Memory B cell (primary cell): Measurements from ENCODE around the gene CD200R1.

Source experiments
- ATAC-seq: fragments of 150-1000 bp; cut with Tn5 transposase; 2 replicates; pipeline ENCODE4 v1.10.0; 2021; ENCODE audit warnings: low read depth, mild to moderate bottlenecking, moderate library complexity
- DNase-seq, 2 donors: peaks; one replicate each; pipeline ENCODE4 v3.0.0; 2022; ENCODE audit warnings: low spot score in 2 of 2
- H3K27ac Mint-ChIP-seq: one replicate; pipeline ENCODE4 v1.8.0; 2022; ENCODE audit warnings: mild to moderate bottlenecking, moderate library complexity, mixed read lengths
- H3K27me3 Mint-ChIP-seq: one replicate; pipeline ENCODE4 v1.8.0; 2022; ENCODE audit warnings: mixed read lengths
- H3K36me3 Mint-ChIP-seq: one replicate; pipeline ENCODE4 v1.8.0; 2022; ENCODE audit warnings: mild to moderate bottlenecking, mixed read lengths
- H3K4me1 Mint-ChIP-seq: one replicate; pipeline ENCODE4 v1.8.0; 2022; ENCODE audit warnings: mixed read lengths
- H3K4me3 Mint-ChIP-seq: one replicate; pipeline ENCODE4 v1.8.0; 2022; ENCODE audit warnings: mild to moderate bottlenecking, moderate library complexity, mixed read lengths
- H3K9me3 Mint-ChIP-seq: one replicate; pipeline ENCODE4 v1.8.0; 2022; ENCODE audit warnings: mixed read lengths

CD200R1 gene

GRCh38 chr3:112987710-112988334, 12.9 kb upstream of the CD200R1 start:
- ATAC-seq (no peak), DNase-seq (no peak)
- Mint-ChIP-seq H3K36me3 (no peaks in the 10 kb centered on the region), H3K27ac (no peak overlapping the region), H3K27me3 (no peaks in the 10 kb centered on the region), H3K9me3 (no peaks in the 10 kb centered on the region), H3K4me3 (no peak overlapping the region), H3K4me1 (peaks cover 25% of the 10 kb centered on the region)

GRCh38 chr3:112984485-112984884, 9.6 kb upstream of the CD200R1 start:
- Mint-ChIP-seq H3K9me3 (peaks cover 2% of the 10 kb centered on the region), H3K27me3 (no peaks in the 10 kb centered on the region), H3K36me3 (no peaks in the 10 kb centered on the region), H3K4me1 (peaks cover 17% of the 10 kb centered on the region), H3K27ac (peak overlapping the region; percentile 33), H3K4me3 (no peak overlapping the region)
- ATAC-seq (no peak), DNase-seq (no peak)

- Mint-ChIP-seq H3K4me1 (peaks cover 28% of the 10 kb centered on the region), H3K27ac (peak overlapping the region; percentile 10), H3K36me3 (no peaks in the 10 kb centered on the region), H3K4me3 (no peak overlapping the region), H3K9me3 (peaks cover 2% of the 10 kb centered on the region), H3K27me3 (no peaks in the 10 kb centered on the region)
- DNase-seq (no peak), ATAC-seq (peak; percentile 76)
These were observed 7.8 kb upstream of the CD200R1 start for GRCh38 chr3:112982710-112983109.

- ATAC-seq = no peak
- Mint-ChIP-seq H3K27ac (no peak overlapping the region), H3K4me3 (no peak overlapping the region), H3K36me3 (no peaks in the 10 kb centered on the region), H3K27me3 (no peaks in the 10 kb centered on the region), H3K9me3 (peaks cover 2% of the 10 kb centered on the region), H3K4me1 (peaks cover 41% of the 10 kb centered on the region)
- no peak for DNase-seq
These were observed 5.2 kb upstream of the CD200R1 start for GRCh38 chr3:112980080-112980479.

- Mint-ChIP-seq H3K4me1 (peaks cover 39% of the 10 kb centered on the region), H3K9me3 (peaks cover 2% of the 10 kb centered on the region), H3K36me3 (no peaks in the 10 kb centered on the region), H3K27me3 (no peaks in the 10 kb centered on the region), H3K27ac (peak overlapping the region; percentile 0), H3K4me3 (no peak overlapping the region)
- DNase-seq (peak in 1 of 2 donors; percentile 64), ATAC-seq (peak; percentile 20)
These were observed 4.4 kb upstream of the CD200R1 start for GRCh38 chr3:112979244-112979832.

- no peaks in the 10 kb centered on the region for H3K36me3 Mint-ChIP-seq
- H3K4me3 Mint-ChIP-seq = peak overlapping the region; percentile 43
- H3K27ac Mint-ChIP-seq = peak overlapping the region; percentile 30
- H3K4me1 Mint-ChIP-seq = peaks cover 49% of the 10 kb centered on the region
- ATAC-seq (no peak), DNase-seq (no peak)
- peaks cover 1% of the 10 kb centered on the region for H3K9me3 Mint-ChIP-seq
- no peaks in the 10 kb centered on the region for H3K27me3 Mint-ChIP-seq
These were observed 2.0 kb upstream of the CD200R1 start for GRCh38 chr3:112976953-112977352.

- Mint-ChIP-seq H3K9me3 (no peaks in the 10 kb centered on the region), H3K36me3 (no peaks in the 10 kb centered on the region), H3K4me1 (peaks cover 52% of the 10 kb centered on the region), H3K4me3 (peak overlapping the region; percentile 45), H3K27ac (peak overlapping the region; percentile 87), H3K27me3 (no peaks in the 10 kb centered on the region)
- ATAC-seq = no peak
- DNase-seq = no peak
These were observed 1.1 kb upstream of the CD200R1 start for GRCh38 chr3:112976001-112976400.

- no peaks in the 10 kb centered on the region for H3K36me3 Mint-ChIP-seq
- H3K27me3 Mint-ChIP-seq = no peaks in the 10 kb centered on the region
- H3K4me3 Mint-ChIP-seq = peak overlapping the region; percentile 95
- H3K27ac Mint-ChIP-seq = peak overlapping the region; percentile 87
- no peaks in the 10 kb centered on the region for H3K9me3 Mint-ChIP-seq
- H3K4me1 Mint-ChIP-seq = peaks cover 55% of the 10 kb centered on the region
- ATAC-seq = peak; percentile 36
- no peak for DNase-seq
These were observed 755 bp downstream of the CD200R1 start for GRCh38 chr3:112974178-112974517.

GRCh38 chr3:112973325-112974177, 1.4 kb downstream of the CD200R1 start:
- Mint-ChIP-seq H3K4me3 (peak overlapping the region; percentile 95), H3K9me3 (no peaks in the 10 kb centered on the region), H3K27ac (peak overlapping the region; percentile 87), H3K4me1 (peaks cover 56% of the 10 kb centered on the region), H3K27me3 (no peaks in the 10 kb centered on the region), H3K36me3 (no peaks in the 10 kb centered on the region)
- ATAC-seq (peak; percentile 91), DNase-seq (peak in 1 of 2 donors; percentile 31)

- peak overlapping the region; percentile 87 for H3K27ac Mint-ChIP-seq
- no peaks in the 10 kb centered on the region for H3K27me3 Mint-ChIP-seq
- H3K36me3 Mint-ChIP-seq = no peaks in the 10 kb centered on the region
- peak overlapping the region; percentile 67 for H3K4me3 Mint-ChIP-seq
- DNase-seq = no peak
- no peak for ATAC-seq
- peaks cover 57% of the 10 kb centered on the region for H3K4me1 Mint-ChIP-seq
- no peaks in the 10 kb centered on the region for H3K9me3 Mint-ChIP-seq
These were observed 2.7 kb downstream of the CD200R1 start for GRCh38 chr3:112972158-112972557.

GRCh38 chr3:112967828-112968227, 7.1 kb downstream of the CD200R1 start:
- Mint-ChIP-seq H3K9me3 (peaks cover 12% of the 10 kb centered on the region), H3K4me3 (no peak overlapping the region), H3K27me3 (no peaks in the 10 kb centered on the region), H3K4me1 (peaks cover 40% of the 10 kb centered on the region), H3K27ac (peak overlapping the region; percentile 50), H3K36me3 (peaks cover 18% of the 10 kb centered on the region)
- ATAC-seq (peak; percentile 34), DNase-seq (no peak)

GRCh38 chr3:112967425-112967824, 7.5 kb downstream of the CD200R1 start:
- Mint-ChIP-seq H3K27ac (peak overlapping the region; percentile 50), H3K9me3 (peaks cover 14% of the 10 kb centered on the region), H3K27me3 (no peaks in the 10 kb centered on the region), H3K4me1 (peaks cover 39% of the 10 kb centered on the region), H3K36me3 (peaks cover 20% of the 10 kb centered on the region), H3K4me3 (no peak overlapping the region)
- no peak for DNase-seq
- ATAC-seq = no peak

GRCh38 chr3:112966633-112967032, 8.3 kb downstream of the CD200R1 start:
- no peaks in the 10 kb centered on the region for H3K27me3 Mint-ChIP-seq
- H3K36me3 Mint-ChIP-seq = peaks cover 20% of the 10 kb centered on the region
- DNase-seq (no peak), ATAC-seq (peak; percentile 62)
- H3K4me1 Mint-ChIP-seq = peaks cover 34% of the 10 kb centered on the region
- peak overlapping the region; percentile 50 for H3K27ac Mint-ChIP-seq
- peaks cover 14% of the 10 kb centered on the region for H3K9me3 Mint-ChIP-seq
- H3K4me3 Mint-ChIP-seq = no peak overlapping the region

GRCh38 chr3:112965656-112966055, 9.2 kb downstream of the CD200R1 start:
- H3K9me3 Mint-ChIP-seq = peaks cover 14% of the 10 kb centered on the region
- ATAC-seq (no peak), DNase-seq (no peak)
- H3K27ac Mint-ChIP-seq = no peak overlapping the region
- H3K4me1 Mint-ChIP-seq = peaks cover 29% of the 10 kb centered on the region
- peaks cover 20% of the 10 kb centered on the region for H3K36me3 Mint-ChIP-seq
- no peak overlapping the region for H3K4me3 Mint-ChIP-seq
- no peaks in the 10 kb centered on the region for H3K27me3 Mint-ChIP-seq
